A673 (cell line): Measurements from ENCODE around the gene HEMGN. TPM values are rescaled to one million over a fixed set of nuclear protein-coding genes. Genes with fewer than 3 reads are reported as not detected.

Source experiments
- BruUV-seq: library from RNA; stranded (reverse); fragments of 400-500 nt; replicated peaks from 2 replicates; lab custom pipeline; 2021; lab: Mats Ljungman, UMichigan
- CTCF ChIA-PET: fragments of 300-600 bp; sonication (Branson Sonifier 250); formaldehyde crosslinking; loops from one replicate; lab custom pipeline; 2022; ENCODE audit warnings: antibody characterized with exemption; lab: Charles Lee
- POLR2A ChIA-PET: fragments of 300-600 bp; sonication (Branson Sonifier 250); formaldehyde crosslinking; loops from one replicate; lab custom pipeline; 2022; ENCODE audit warnings: antibody characterized with exemption; ENCODE audit not compliant: low non-redundant PET; lab: Charles Lee
- DNase-seq: peaks from one replicate; pipeline ENCODE4 v3.0.0-alpha.2; 2015; ENCODE audit warnings: low spot score
- H3K27ac ChIP-seq: fragments of 200-600 bp; sonication (generic); 2 replicates; pipeline ENCODE4 v1.5.1; 2016; ENCODE audit warnings: mixed run types, low read depth, mild to moderate bottlenecking, mixed read lengths, antibody characterized with exemption, low read length; ENCODE audit not compliant: poor library complexity, severe bottlenecking
- H3K27me3 ChIP-seq: fragments of 200-600 bp; sonication (generic); replicated peaks from 2 replicates; pipeline ENCODE4 v1.6.1; 2017; ENCODE audit warnings: mixed run types, low read depth, mild to moderate bottlenecking, mixed read lengths, antibody characterized with exemption, low read length; ENCODE audit not compliant: insufficient read depth, poor library complexity
- H3K36me3 ChIP-seq: fragments of 200-600 bp; sonication (generic); 2 replicates; pipeline ENCODE4 v1.6.1; 2016; ENCODE audit warnings: mixed run types, mild to moderate bottlenecking, mixed read lengths, antibody characterized with exemption, low read length; ENCODE audit not compliant: insufficient read depth, poor library complexity, severe bottlenecking
- H3K4me1 ChIP-seq: fragments of 200-600 bp; sonication (generic); 2 replicates; pipeline ENCODE4 v1.6.1; 2017; ENCODE audit warnings: mixed run types, mild to moderate bottlenecking, mixed read lengths, antibody characterized with exemption, low read length; ENCODE audit not compliant: insufficient read depth, poor library complexity, severe bottlenecking
- H3K4me3 ChIP-seq: fragments of 200-600 bp; sonication (generic); 2 replicates; pipeline ENCODE4 v1.5.1; 2016; ENCODE audit warnings: low read depth, mixed run types, mild to moderate bottlenecking, mixed read lengths, low read length; ENCODE audit not compliant: poor library complexity, severe bottlenecking
- H3K9me3 ChIP-seq: fragments of 200-600 bp; sonication (generic); 2 replicates; pipeline ENCODE4 v1.6.1; 2016; ENCODE audit warnings: mixed run types, low read depth, mild to moderate bottlenecking, mixed read lengths, antibody characterized with exemption, low read length; ENCODE audit not compliant: poor library complexity, severe bottlenecking
- CTCF ChIP-seq: fragments of 300-800, 200-600 bp; sonication (generic); conservative IDR thresholded peaks from 2 replicates; pipeline ENCODE4 v1.5.1; 2017; ENCODE audit warnings: low read depth, mild to moderate bottlenecking, antibody characterized with exemption, low read length, moderate library complexity, mixed read lengths
- EZH2 ChIP-seq: fragments of 200-600 bp; sonication (generic); IDR thresholded peaks from 2 replicates; pipeline ENCODE4 v1.6.1; 2017; ENCODE audit warnings: borderline replicate concordance, low read depth, mild to moderate bottlenecking, mixed read lengths, antibody characterized with exemption, low read length; ENCODE audit not compliant: poor library complexity, severe bottlenecking
- intact Hi-C: fragments of 100-400 bp; cut with micrococcal nuclease; formaldehyde crosslinking; loops from one replicate; pipeline ENCODE4 v1.10.0; 2022; ENCODE audit not compliant: unreplicated experiment
- total RNA-seq: library from RNA; stranded (reverse); gene quantifications from 2 replicates; pipeline ENCODE4 v1.2.3, GENCODE V29; 2021

HEMGN gene
- total RNA-seq, 1 experiment from 2014 or later = not detected

DNA sequence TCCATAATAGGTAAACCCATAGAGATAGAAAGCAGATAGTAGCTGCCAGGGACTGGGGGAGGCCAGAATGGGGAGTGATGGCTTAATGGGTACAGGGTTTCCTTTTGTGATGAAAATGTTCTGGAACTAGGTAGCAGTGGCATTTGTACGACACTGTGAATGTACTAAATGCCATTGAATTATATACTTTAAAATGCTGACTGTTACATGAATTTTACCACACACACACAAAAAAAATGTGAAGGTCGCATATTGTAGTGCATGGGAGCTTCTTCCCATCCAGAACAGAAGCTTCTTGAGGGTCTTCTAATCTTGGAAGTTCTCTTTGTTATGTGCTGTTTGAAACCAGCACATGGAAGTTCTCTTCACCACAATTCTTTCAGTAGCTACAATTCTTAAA lies 25.3 kb upstream of the HEMGN start:
- Histone ChIP-seq H3K27ac (no peak overlapping the region), H3K9me3 (no peaks in the 10 kb centered on the region), H3K27me3 (peaks cover 20% of the 10 kb centered on the region), H3K4me3 (no peak overlapping the region), H3K36me3 (no peaks in the 10 kb centered on the region), H3K4me1 (no peaks in the 10 kb centered on the region)
- DNase-seq = no peak
- no peak for TF ChIP-seq CTCF
- TF ChIP-seq EZH2 = no peak
- POLR2A ChIA-PET = no interaction called here
- intact Hi-C loops = no loop called here
- CTCF ChIA-PET = no interaction called here
- no TSS peak for BruUV-seq

DNA sequence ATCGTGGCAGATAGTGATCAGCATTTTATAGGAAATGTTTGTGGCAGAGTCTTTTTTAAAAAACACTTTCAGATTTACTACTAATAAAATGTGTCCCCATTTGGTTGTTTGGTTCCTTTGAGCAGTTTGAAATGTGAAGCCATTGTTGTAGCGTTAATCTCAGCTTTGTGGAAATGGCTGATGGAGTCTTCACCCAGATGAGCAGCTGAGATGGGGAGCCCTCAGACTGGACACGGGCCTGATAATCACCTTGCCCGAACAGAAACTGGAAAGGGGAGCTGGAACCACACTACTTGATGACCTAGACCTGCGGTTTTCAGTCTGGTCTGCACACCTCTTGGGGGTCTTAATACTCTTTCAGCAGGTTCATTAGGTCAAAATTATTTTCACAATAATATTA lies 24.6 kb upstream of the HEMGN start:
- BruUV-seq = no TSS peak
- no peaks in the 10 kb centered on the region for H3K9me3 ChIP-seq
- no peak overlapping the region for H3K4me3 ChIP-seq
- no peak overlapping the region for H3K27ac ChIP-seq
- intact Hi-C loops = no loop called here
- TF ChIP-seq CTCF = no peak
- TF ChIP-seq EZH2 = no peak
- ChIA-PET CTCF (no interaction called here), POLR2A (no interaction called here)
- no peak for DNase-seq
- no peaks in the 10 kb centered on the region for H3K4me1 ChIP-seq
- H3K36me3 ChIP-seq = no peaks in the 10 kb centered on the region
- peaks cover 20% of the 10 kb centered on the region for H3K27me3 ChIP-seq

GRCh38 chr9:97962136-97962535 lies 24.2 kb upstream of the HEMGN start:
- TF ChIP-seq CTCF = no peak
- ChIA-PET CTCF (no interaction called here), POLR2A (interaction anchor here (0.6 kb wide), 1 partner anchor 40 kb away, joined by 12 read pairs; the partner anchor contains the start of gene TRMO)
- no peak for DNase-seq
- BruUV-seq = no TSS peak
- Histone ChIP-seq H3K4me3 (no peak overlapping the region), H3K27me3 (peaks cover 20% of the 10 kb centered on the region), H3K9me3 (no peaks in the 10 kb centered on the region), H3K27ac (no peak overlapping the region), H3K36me3 (no peaks in the 10 kb centered on the region), H3K4me1 (no peaks in the 10 kb centered on the region)
- intact Hi-C loops = no loop called here
